HEK293 (cell line): Measurements from ENCODE around the gene CHN2.

ENCODE experiments used
- CTCF ChIA-PET: fragments of 350-600 bp; formaldehyde crosslinking; extraction: SDS; loops from one replicate; lab custom pipeline; 2021; ENCODE audit warnings: antibody characterized with exemption; lab: Yijun Ruan, JAX
- POLR2A ChIA-PET: fragments of 300-600 bp; formaldehyde crosslinking; extraction: SDS; loops from one replicate; lab custom pipeline; 2020; ENCODE audit warnings: antibody characterized with exemption, inconsistent platforms; lab: Yijun Ruan, JAX
- H3K27ac ChIP-seq: fragments of 200-500 bp; sonication (Bioruptor generic); 2 replicates; pipeline ENCODE4 v1.5.1; 2014; ENCODE audit warnings: low read depth, low read length, control low read depth, inconsistent platforms; ENCODE audit errors: extremely low read depth
- H3K36me3 ChIP-seq, 2 experiments: fragments of 200-500 bp in 1 of 2; sonication (Bioruptor generic) in 1 of 2; 1 replicate in 1 of 2; 2 replicates in 1 of 2; pipeline ENCODE4 v1.5.1; 2014 to 2017; ENCODE audit warnings: inconsistent platforms in 2 of 2, low read length in 2 of 2; ENCODE audit not compliant: control insufficient read depth in 2 of 2, insufficient read depth in 1 of 2
- H3K4me1 ChIP-seq: fragments of 200-500 bp; sonication (Bioruptor generic); 2 replicates; pipeline ENCODE4 v1.5.1; 2014; ENCODE audit warnings: mild to moderate bottlenecking, low read length, inconsistent platforms; ENCODE audit not compliant: control insufficient read depth, insufficient read depth
- H3K4me3 ChIP-seq: 2 replicates; pipeline ENCODE4 v1.5.1; 2011; ENCODE audit warnings: low read depth, mild to moderate bottlenecking, control low read depth, low read length, moderate library complexity
- H3K9me3 ChIP-seq: fragments of 200-500 bp; sonication (Bioruptor generic); 2 replicates; pipeline ENCODE4 v1.5.1; 2014; ENCODE audit warnings: low read depth, low read length, inconsistent platforms; ENCODE audit not compliant: control insufficient read depth, insufficient read depth
- AEBP2 ChIP-seq: fragments of 450-650 bp; formaldehyde crosslinking; IDR thresholded peaks from 2 replicates; pipeline ENCODE4 v1.5.1; 2016; ENCODE audit warnings: missing biosample characterization, missing genetic modification characterization, borderline replicate concordance
- ATF2 ChIP-seq: fragments of 450-650 bp; formaldehyde crosslinking; IDR thresholded peaks from 2 replicates; pipeline ENCODE4 v1.5.1; 2016; ENCODE audit warnings: missing biosample characterization, missing genetic modification characterization, low read depth
- GLIS2 ChIP-seq: fragments of 450-650 bp; formaldehyde crosslinking; IDR thresholded peaks from 2 replicates; pipeline ENCODE4 v1.5.1; 2016; ENCODE audit warnings: missing biosample characterization, missing genetic modification characterization
- IKZF3 ChIP-seq: fragments of 450-650 bp; IDR thresholded peaks from 2 replicates; pipeline ENCODE4 v1.5.0; 2018; ENCODE audit warnings: missing biosample characterization, mild to moderate bottlenecking, missing genetic modification characterization, moderate library complexity
- OVOL3 ChIP-seq: fragments of 450-650 bp; formaldehyde crosslinking; IDR thresholded peaks from 2 replicates; pipeline ENCODE4 v1.5.1; 2016; ENCODE audit warnings: missing biosample characterization, missing genetic modification characterization
- SP7 ChIP-seq: fragments of 450-650 bp; formaldehyde crosslinking; IDR thresholded peaks from 2 replicates; pipeline ENCODE4 v1.5.1; 2016; ENCODE audit warnings: missing biosample characterization, missing genetic modification characterization
- YY2 ChIP-seq: fragments of 450-650 bp; formaldehyde crosslinking; IDR thresholded peaks from 2 replicates; pipeline ENCODE4 v1.5.1; 2016; ENCODE audit warnings: missing biosample characterization, missing genetic modification characterization
- ZBTB21 ChIP-seq: fragments of 450-650 bp; formaldehyde crosslinking; IDR thresholded peaks from 2 replicates; pipeline ENCODE4 v1.5.1; 2017; ENCODE audit warnings: missing biosample characterization, missing genetic modification characterization
- ZFHX2 ChIP-seq: fragments of 450-650 bp; formaldehyde crosslinking; conservative IDR thresholded peaks from 2 replicates; pipeline ENCODE4 v1.5.1; 2016; ENCODE audit warnings: missing biosample characterization, missing genetic modification characterization
- ZFP3 ChIP-seq: fragments of 450-650 bp; formaldehyde crosslinking; IDR thresholded peaks from 2 replicates; pipeline ENCODE4 v1.5.1; 2016; ENCODE audit warnings: low read depth, missing biosample characterization, missing genetic modification characterization
- ZFP69B ChIP-seq: fragments of 450-650 bp; formaldehyde crosslinking; IDR thresholded peaks from 2 replicates; pipeline ENCODE4 v1.5.1; 2016; ENCODE audit warnings: missing biosample characterization, missing genetic modification characterization
- ZNF157 ChIP-seq: fragments of 450-650 bp; formaldehyde crosslinking; IDR thresholded peaks from 2 replicates; pipeline ENCODE4 v1.5.1; 2016; ENCODE audit warnings: missing biosample characterization, missing genetic modification characterization
- ZNF18 ChIP-seq: fragments of 450-650 bp; formaldehyde crosslinking; IDR thresholded peaks from 2 replicates; pipeline ENCODE4 v1.5.1; 2016; ENCODE audit warnings: missing biosample characterization, missing genetic modification characterization
- ZNF211 ChIP-seq: fragments of 450-650 bp; formaldehyde crosslinking; IDR thresholded peaks from 2 replicates; pipeline ENCODE4 v1.5.1; 2016; ENCODE audit warnings: low read depth, missing biosample characterization, missing genetic modification characterization
- ZNF248 ChIP-seq: fragments of 450-650 bp; formaldehyde crosslinking; IDR thresholded peaks from 2 replicates; pipeline ENCODE4 v1.5.1; 2017; ENCODE audit warnings: missing biosample characterization, missing genetic modification characterization
- ZNF404 ChIP-seq: fragments of 450-650 bp; formaldehyde crosslinking; IDR thresholded peaks from 2 replicates; pipeline ENCODE4 v1.5.1; 2017; ENCODE audit warnings: missing biosample characterization, missing genetic modification characterization
- ZNF529 ChIP-seq: fragments of 450-650 bp; formaldehyde crosslinking; IDR thresholded peaks from 2 replicates; pipeline ENCODE4 v1.5.1; 2017; ENCODE audit warnings: missing genetic modification characterization, missing biosample characterization; ENCODE audit not compliant: insufficient replicate concordance
- ZNF544 ChIP-seq: fragments of 450-650 bp; formaldehyde crosslinking; IDR thresholded peaks from 2 replicates; pipeline ENCODE4 v1.5.0; 2017; ENCODE audit warnings: missing biosample characterization, missing genetic modification characterization
- ZNF561 ChIP-seq: fragments of 450-650 bp; IDR thresholded peaks from 2 replicates; pipeline ENCODE4 v1.5.1; 2018; ENCODE audit warnings: missing biosample characterization, missing genetic modification characterization, borderline replicate concordance
- ZNF624 ChIP-seq: fragments of 450-650 bp; formaldehyde crosslinking; IDR thresholded peaks from 2 replicates; pipeline ENCODE4 v1.5.1; 2017; ENCODE audit warnings: missing biosample characterization, missing genetic modification characterization
- ZNF701 ChIP-seq: fragments of 450-650 bp; formaldehyde crosslinking; IDR thresholded peaks from 2 replicates; pipeline ENCODE4 v1.5.1; 2016; ENCODE audit warnings: missing biosample characterization, missing genetic modification characterization
- ZNF777 ChIP-seq: fragments of 450-650 bp; formaldehyde crosslinking; IDR thresholded peaks from 2 replicates; pipeline ENCODE4 v1.5.1; 2017; ENCODE audit warnings: missing biosample characterization, missing genetic modification characterization, borderline replicate concordance
- ZNF792 ChIP-seq: fragments of 450-650 bp; formaldehyde crosslinking; IDR thresholded peaks from 2 replicates; pipeline ENCODE4 v1.5.1; 2016; ENCODE audit warnings: missing biosample characterization, missing genetic modification characterization

CHN2 gene

GRCh38 chr7:29454899-29455451, 260.4 kb downstream of the CHN2 start:
- POLR2A ChIA-PET = no interaction called here

GRCh38 chr7:29457141-29457561, 262.6 kb downstream of the CHN2 start:
- no peak for TF ChIP-seq IKZF3 (tag by site-specific recombination)
- TF ChIP-seq ZNF792 (tag by site-specific recombination) = no peak
- TF ChIP-seq AEBP2 (tag by site-specific recombination) = no peak
- TF ChIP-seq ZNF544 (tag by site-specific recombination) = no peak
- no peak for TF ChIP-seq ZFHX2
- no peak for TF ChIP-seq ZNF777
- no peak for TF ChIP-seq ZNF248 (tag by site-specific recombination)
- no peak for TF ChIP-seq YY2 (tag by site-specific recombination)
- no peak for TF ChIP-seq ZNF404 (tag by site-specific recombination)
- TF ChIP-seq ZNF701 (tag by site-specific recombination) = no peak
- no peak for TF ChIP-seq ZBTB21
- no peak for TF ChIP-seq ZNF211
- no peak for TF ChIP-seq ZFP3 (tag by site-specific recombination)
- no peak for TF ChIP-seq OVOL3
- TF ChIP-seq SP7 (tag by site-specific recombination) = no peak
- no peak for TF ChIP-seq ZFP69B (tag by site-specific recombination)
- TF ChIP-seq ZNF624 (tag by site-specific recombination) = no peak
- TF ChIP-seq ZNF157 (tag by site-specific recombination) = no peak
- no peak for TF ChIP-seq GLIS2 (tag by site-specific recombination)
- no peak overlapping the region for H3K4me3 ChIP-seq
- ChIA-PET CTCF (no interaction called here), POLR2A (no interaction called here)
- H3K36me3 ChIP-seq = no peaks in the 10 kb centered on the region
- H3K4me1 ChIP-seq = peaks cover 7% of the 10 kb centered on the region; the same call in 1 of the 2 replicates
- no peak overlapping the region for H3K27ac ChIP-seq
- no peaks in the 10 kb centered on the region for H3K9me3 ChIP-seq

More at GRCh38 chr7:29454899-29455451, 260.4 kb downstream of the CHN2 start:
- H3K4me3 ChIP-seq = no peak overlapping the region
- TF ChIP-seq ZNF561 (no peak), ZNF529 (tag by site-specific recombination) (no peak), ATF2 (tag by site-specific recombination) (no peak), ZNF18 (tag by site-specific recombination) (no peak)
- TF ChIP-seq, all 188 proteins: peak for 0
- Histone ChIP-seq H3K4me1 (peaks cover 7% of the 10 kb centered on the region; the same call in 1 of the 2 replicates), H3K9me3 (no peaks in the 10 kb centered on the region), H3K27ac (no peak overlapping the region), H3K36me3 (no peaks in the 10 kb centered on the region)
- CTCF ChIA-PET = interaction anchor here (0.7 kb wide), 1 partner anchor 9 kb away, joined by 5 read pairs; no protein-coding TSS in a partner anchor
